ENCODE results near the gene AKR7A2. TPM values are rescaled to one million over a fixed set of nuclear protein-coding genes. Genes with fewer than 3 reads are reported as not detected.
"Not testable (repeated sequence)": the region's sequence is repeated elsewhere in the genome, so short reads cannot be mapped to it uniquely, and the experiment has no call there.

AKR7A2 gene
- total RNA-seq, 2 donors from 2014 or later = 31.8 to 41.7 TPM

- DNase-seq = no peak
- Mint-ChIP-seq H3K9me3 (no peaks in the 10 kb centered on the region), H3K36me3 (ENCODE audit: insufficient read depth in 2 of 2) (peaks cover 3 to 10% of the 10 kb centered on the region in 2 donors), H3K27ac (no peak overlapping the region), H3K4me1 (ENCODE audit: low read depth) (peaks cover 5% of the 10 kb centered on the region), H3K27me3 (ENCODE audit: low read depth) (peaks cover 15% of the 10 kb centered on the region), H3K4me3 (peak overlapping the region; percentile 39 to 46)
- no peak for ATAC-seq (replicated peaks in 1 of 2)
These were observed 38.7 kb downstream of the AKR7A2 start for GRCh38 chr1:19273106-19273843.

- DNase-seq (no peak), ATAC-seq (replicated peaks in 1 of 2) (no peak)
- Mint-ChIP-seq H3K9me3 (no peaks in the 10 kb centered on the region), H3K27ac (no peak overlapping the region), H3K4me1 (ENCODE audit: low read depth) (peaks cover 5% of the 10 kb centered on the region), H3K27me3 (ENCODE audit: low read depth) (peaks cover 15% of the 10 kb centered on the region), H3K36me3 (ENCODE audit: insufficient read depth in 2 of 2) (peaks cover 3 to 10% of the 10 kb centered on the region in 2 donors), H3K4me3 (no peak overlapping the region)
These were observed 39.9 kb downstream of the AKR7A2 start for GRCh38 chr1:19272064-19272463.

- Mint-ChIP-seq H3K27me3 (ENCODE audit: low read depth) (peaks cover 15% of the 10 kb centered on the region), H3K36me3 (ENCODE audit: insufficient read depth in 2 of 2) (peaks cover 3 to 10% of the 10 kb centered on the region in 2 donors)
- not testable (repeated sequence) for H3K4me3 Mint-ChIP-seq; DNase-seq; H3K4me1 Mint-ChIP-seq (ENCODE audit: low read depth); H3K9me3 Mint-ChIP-seq; H3K27ac Mint-ChIP-seq
- peak in 1 of 2 donors; percentile 22 for ATAC-seq (replicated peaks in 1 of 2)
These were observed 41.6 kb downstream of the AKR7A2 start for GRCh38 chr1:19270343-19270730.

GRCh38 chr1:19269427-19270342 is 42.3 kb downstream of the AKR7A2 start:
- DNase-seq; H3K9me3 Mint-ChIP-seq; H3K4me1 Mint-ChIP-seq (ENCODE audit: low read depth); ATAC-seq (replicated peaks in 1 of 2); H3K27ac Mint-ChIP-seq; H3K4me3 Mint-ChIP-seq: not testable (repeated sequence)
- Mint-ChIP-seq H3K27me3 (ENCODE audit: low read depth) (peaks cover 15% of the 10 kb centered on the region), H3K36me3 (ENCODE audit: insufficient read depth in 2 of 2) (peaks cover 3 to 10% of the 10 kb centered on the region in 2 donors)

- Mint-ChIP-seq H3K36me3 (ENCODE audit: insufficient read depth in 2 of 2) (peaks cover 0 to 7% of the 10 kb centered on the region in 2 donors), H3K9me3 (no peaks in the 10 kb centered on the region), H3K27me3 (ENCODE audit: low read depth) (peaks cover 14% of the 10 kb centered on the region), H3K27ac (no peak overlapping the region), H3K4me3 (no peak overlapping the region), H3K4me1 (ENCODE audit: low read depth) (peaks cover 4% of the 10 kb centered on the region)
- DNase-seq (no peak), ATAC-seq (replicated peaks in 1 of 2) (peak in 1 of 2 donors; percentile 24)
These were observed 43.5 kb downstream of the AKR7A2 start for GRCh38 chr1:19268445-19268844.

GRCh38 chr1:19262744-19263143 is 49.2 kb downstream of the AKR7A2 start:
- DNase-seq (no peak), ATAC-seq (replicated peaks in 1 of 2) (no peak)
- Mint-ChIP-seq H3K27me3 (ENCODE audit: low read depth) (no peaks in the 10 kb centered on the region), H3K9me3 (no peaks in the 10 kb centered on the region), H3K36me3 (ENCODE audit: insufficient read depth in 2 of 2) (peaks cover 1 to 6% of the 10 kb centered on the region in 2 donors), H3K4me3 (no peak overlapping the region), H3K27ac (no peak overlapping the region), H3K4me1 (ENCODE audit: low read depth) (no peaks in the 10 kb centered on the region)

- Mint-ChIP-seq H3K4me3 (no peak overlapping the region), H3K27me3 (ENCODE audit: low read depth) (no peaks in the 10 kb centered on the region), H3K27ac (no peak overlapping the region), H3K9me3 (no peaks in the 10 kb centered on the region), H3K4me1 (ENCODE audit: low read depth) (peaks cover 6% of the 10 kb centered on the region), H3K36me3 (ENCODE audit: insufficient read depth in 2 of 2) (peaks cover 5 to 10% of the 10 kb centered on the region in 2 donors)
- DNase-seq = no peak
- no peak for ATAC-seq (replicated peaks in 1 of 2)
These were observed 49.9 kb downstream of the AKR7A2 start for GRCh38 chr1:19262047-19262446.

GRCh38 chr1:19260211-19261138 is 51.5 kb downstream of the AKR7A2 start:
- Mint-ChIP-seq H3K36me3 (ENCODE audit: insufficient read depth in 2 of 2) (peaks cover 6 to 12% of the 10 kb centered on the region in 2 donors), H3K4me3 (no peak overlapping the region), H3K9me3 (no peaks in the 10 kb centered on the region), H3K27ac (peak overlapping the region; percentile 8), H3K4me1 (ENCODE audit: low read depth) (peaks cover 17% of the 10 kb centered on the region), H3K27me3 (ENCODE audit: low read depth) (no peaks in the 10 kb centered on the region)
- ATAC-seq (replicated peaks in 1 of 2) = no peak
- no peak for DNase-seq

GRCh38 chr1:19258353-19258752 is 53.6 kb downstream of the AKR7A2 start:
- peaks cover 35% of the 10 kb centered on the region for H3K4me1 Mint-ChIP-seq (ENCODE audit: low read depth)
- H3K27ac Mint-ChIP-seq = peak overlapping the region; percentile 86
- peak overlapping the region in 1 of 2 donors; percentile 89 for H3K4me3 Mint-ChIP-seq
- peaks cover 6 to 14% of the 10 kb centered on the region in 2 donors for H3K36me3 Mint-ChIP-seq (ENCODE audit: insufficient read depth in 2 of 2)
- H3K9me3 Mint-ChIP-seq = no peaks in the 10 kb centered on the region
- H3K27me3 Mint-ChIP-seq (ENCODE audit: low read depth) = no peaks in the 10 kb centered on the region
- ATAC-seq (replicated peaks in 1 of 2) = no peak
- DNase-seq = no peak

GRCh38 chr1:19257178-19257914 is 54.6 kb downstream of the AKR7A2 start:
- Mint-ChIP-seq H3K36me3 (ENCODE audit: insufficient read depth in 2 of 2) (peaks cover 6 to 14% of the 10 kb centered on the region in 2 donors), H3K27me3 (ENCODE audit: low read depth) (no peaks in the 10 kb centered on the region), H3K4me3 (peak overlapping the region; percentile 38 to 89), H3K9me3 (no peaks in the 10 kb centered on the region), H3K27ac (peak overlapping the region; percentile 86), H3K4me1 (ENCODE audit: low read depth) (peaks cover 45% of the 10 kb centered on the region)
- DNase-seq (peak; percentile 16 to 68), ATAC-seq (replicated peaks in 1 of 2) (peak; percentile 74 to 82)

- Mint-ChIP-seq H3K4me3 (peak overlapping the region in 1 of 2 donors; percentile 89), H3K4me1 (ENCODE audit: low read depth) (peaks cover 48% of the 10 kb centered on the region), H3K27ac (peak overlapping the region; percentile 86), H3K36me3 (ENCODE audit: insufficient read depth in 2 of 2) (peaks cover 9 to 14% of the 10 kb centered on the region in 2 donors)
- peak in 1 of 2 donors; percentile 34 for ATAC-seq (replicated peaks in 1 of 2)
- peak in 1 of 2 donors; percentile 54 for DNase-seq
- H3K9me3 Mint-ChIP-seq; H3K27me3 Mint-ChIP-seq (ENCODE audit: low read depth): not testable (repeated sequence)
These were observed 55.6 kb downstream of the AKR7A2 start for GRCh38 chr1:19256301-19256700.

- ATAC-seq (replicated peaks in 1 of 2) (no peak), DNase-seq (no peak)
- peaks cover 55% of the 10 kb centered on the region for H3K4me1 Mint-ChIP-seq (ENCODE audit: low read depth)
- no peaks in the 10 kb centered on the region for H3K9me3 Mint-ChIP-seq
- no peaks in the 10 kb centered on the region for H3K27me3 Mint-ChIP-seq (ENCODE audit: low read depth)
- H3K36me3 Mint-ChIP-seq (ENCODE audit: insufficient read depth in 2 of 2) = peaks cover 12 to 16% of the 10 kb centered on the region in 2 donors
- H3K27ac Mint-ChIP-seq = peak overlapping the region; percentile 86
- peak overlapping the region in 1 of 2 donors; percentile 89 for H3K4me3 Mint-ChIP-seq
These were observed 56.7 kb downstream of the AKR7A2 start for GRCh38 chr1:19255288-19255687.

Measured in activated T-cell treated with anti-CD3 and anti-CD28 coated beads, Interleukin-2, amount 50 U/mL, for 72 hours (primary cell).